ENCODE measurements around the gene HNF4A. TPM values are rescaled to one million over a fixed set of nuclear protein-coding genes. Genes with fewer than 3 reads are reported as not detected.
A peak's percentile ranks its signal among the peaks of the same experiment; 100 is the strongest.

HNF4A gene
- total and polyA plus RNA-seq, 2 of the 13 experiments (the other 11 are each of a cell fraction or from before 2014, with no cell fraction given) = 80.9 to 169 TPM

- peak; percentile 35; the same call in 1 of the 2 replicates for TF ChIP-seq TFE3 (CRISPR knock-in tag; IDR thresholded peaks at IDR 0.05)
- peak in 1 of 2 experiments; percentile 85; a peak in 2 of 4 replicates for TF ChIP-seq EP300 (IDR thresholded peaks at IDR 0.05; ENCODE audit: low read depth in 2 of 2, low read length in 2 of 2)
- TF ChIP-seq EP300 (CRISPR knock-in tag; IDR thresholded peaks at IDR 0.05; ENCODE audit: borderline replicate concordance) = no peak
- TF ChIP-seq KAT2B (IDR thresholded peaks at IDR 0.05; ENCODE audit: borderline replicate concordance, low read depth, low read length) = no peak
- TF ChIP-seq AHR (CRISPR knock-in tag; IDR thresholded peaks at IDR 0.05) = no peak
- no peak for TF ChIP-seq SOX6 (IDR thresholded peaks at IDR 0.05)
- 0 out of 2 replicates have a peak, but pooled peaks have one; percentile 29 for TF ChIP-seq SOX6 (CRISPR knock-in tag; IDR thresholded peaks at IDR 0.05)
- no peak for TF ChIP-seq CEBPZ (IDR thresholded peaks at IDR 0.05; ENCODE audit: low read length)
- TF ChIP-seq ZNF891 (CRISPR knock-in tag; IDR thresholded peaks at IDR 0.05) = no peak
- 0 out of 2 replicates have a peak, but pooled peaks have one; percentile 29 for TF ChIP-seq ZFY (CRISPR knock-in tag; IDR thresholded peaks at IDR 0.05)
- TF ChIP-seq ARID4A (CRISPR knock-in tag; IDR thresholded peaks at IDR 0.05; ENCODE audit: borderline replicate concordance) = peak; percentile 53; the same call in 1 of the 2 replicates
- no peak for TF ChIP-seq KLF11 (CRISPR knock-in tag; IDR thresholded peaks at IDR 0.05)
- no peak for TF ChIP-seq CBX2 (IDR thresholded peaks at IDR 0.05; ENCODE audit: low read depth, low read length)
- no peak for TF ChIP-seq CBX2 (CRISPR knock-in tag; IDR thresholded peaks at IDR 0.05; ENCODE audit: low read depth)
- TF ChIP-seq ZNF317 (CRISPR knock-in tag; IDR thresholded peaks at IDR 0.05) = no peak
- no peak for TF ChIP-seq ARNT (IDR thresholded peaks at IDR 0.05)
- TF ChIP-seq ZNF775 (CRISPR knock-in tag; IDR thresholded peaks at IDR 0.05; ENCODE audit: borderline replicate concordance) = no peak
- no peak for TF ChIP-seq ZFP36L2 (CRISPR knock-in tag; IDR thresholded peaks at IDR 0.05)
- peak; percentile 34; the same call in 1 of the 2 replicates for TF ChIP-seq CEBPG (CRISPR knock-in tag; IDR thresholded peaks at IDR 0.05)
Measured at GRCh38 chr20:44414808-44415207, 59.3 kb downstream of the HNF4A start (continued).
